Panc1 (cell line): ENCODE data around the gene CYTH3. TPM values are rescaled to one million over a fixed set of nuclear protein-coding genes. Genes with fewer than 3 reads are reported as not detected.

Experiments
- ATAC-seq: fragments of 200-7000 bp; cut with Tn5 transposase; 2 replicates; pipeline ENCODE4 v1.9.1; 2020; ENCODE audit warnings: mild to moderate bottlenecking, moderate library complexity
- BruUV-seq: library from RNA; stranded (reverse); fragments of 400-500 nt; replicated peaks from 2 replicates; lab custom pipeline; 2021; lab: Mats Ljungman, UMichigan
- CTCF ChIA-PET: fragments of 300-600 bp; sonication (Branson Sonifier 250); formaldehyde crosslinking; loops from one replicate; lab custom pipeline; 2022; ENCODE audit warnings: antibody characterized with exemption; lab: Charles Lee
- POLR2A ChIA-PET: fragments of 300-600 bp; sonication (Branson Sonifier 250); formaldehyde crosslinking; loops from one replicate; lab custom pipeline; 2022; ENCODE audit warnings: antibody characterized with exemption; lab: Charles Lee
- DNase-seq: peaks from one replicate; pipeline ENCODE4 v3.0.0-alpha.2; 2010; ENCODE audit warnings: low read depth, low spot score
- H3K27ac ChIP-seq: 2 replicates; pipeline ENCODE4 v1.5.1; 2011; ENCODE audit warnings: mild to moderate bottlenecking, low read length, inconsistent platforms
- H3K27me3 ChIP-seq: fragments of 200-500 bp; sonication (Bioruptor generic); 2 replicates; pipeline ENCODE4 v1.6.0; 2014; ENCODE audit warnings: low read length, inconsistent platforms; ENCODE audit not compliant: control insufficient read depth, insufficient read depth
- H3K36me3 ChIP-seq: fragments of 200-500 bp; sonication (Bioruptor generic); 2 replicates; pipeline ENCODE4 v1.5.1; 2014; ENCODE audit warnings: inconsistent platforms, mild to moderate bottlenecking, low read length, moderate library complexity; ENCODE audit not compliant: control insufficient read depth, insufficient read depth
- H3K4me1 ChIP-seq: 2 replicates; pipeline ENCODE4 v1.5.1; 2011; ENCODE audit warnings: inconsistent platforms, mild to moderate bottlenecking, low read length, moderate library complexity; ENCODE audit not compliant: control insufficient read depth, insufficient read depth
- H3K4me3 ChIP-seq, 2 experiments: 2 replicates each; pipeline ENCODE4 v1.5.1; 2011 to 2012; ENCODE audit warnings: low read depth in 2 of 2, low read length in 2 of 2, mild to moderate bottlenecking in 2 of 2, inconsistent platforms in 1 of 2, moderate library complexity in 1 of 2
- H3K9me3 ChIP-seq: fragments of 200-500 bp; sonication (Bioruptor generic); 2 replicates; pipeline ENCODE4 v1.5.1; 2014; ENCODE audit warnings: low read depth, mild to moderate bottlenecking, inconsistent platforms, low read length, moderate library complexity; ENCODE audit not compliant: control insufficient read depth, insufficient read depth
- CTCF ChIP-seq: fragments of 450-650 bp; IDR thresholded peaks from 2 replicates; pipeline ENCODE4 v1.5.1; 2017; ENCODE audit warnings: mild to moderate bottlenecking
- POLR2AphosphoS5 ChIP-seq: IDR thresholded peaks from 2 replicates; pipeline ENCODE4 v1.6.1; 2012; ENCODE audit warnings: mild to moderate bottlenecking, low read depth, low read length, moderate library complexity
- REST ChIP-seq, 2 experiments: IDR thresholded peaks; 2 replicates each; pipeline ENCODE4 v1.6.1; 2011 to 2012; ENCODE audit warnings: low read depth in 2 of 2, control low read depth in 1 of 2, low read length in 1 of 2, mild to moderate bottlenecking in 1 of 2, moderate library complexity in 1 of 2; ENCODE audit not compliant: insufficient read depth in 1 of 2
- SIN3A ChIP-seq: IDR thresholded peaks from 2 replicates; pipeline ENCODE4 v1.6.1; 2012; ENCODE audit warnings: low read depth, mild to moderate bottlenecking, low read length, moderate library complexity, borderline replicate concordance; ENCODE audit not compliant: insufficient read depth
- TCF7L2 ChIP-seq: IDR thresholded peaks from 2 replicates; pipeline ENCODE4 v1.6.1; 2011; ENCODE audit warnings: mild to moderate bottlenecking, low read depth, low read length, inconsistent platforms
- in situ Hi-C: cut with HindIII; loops from 2 replicates; pipeline ENCODE4 v1.10.0; 2016; ENCODE audit warnings: low sequenced_read_pairs, low pct_unique_long_range_greater_than_20kb
- intact Hi-C: fragments of 100-400 bp; cut with micrococcal nuclease; formaldehyde crosslinking; loops from one replicate; pipeline ENCODE4 v1.10.0; 2022; ENCODE audit not compliant: unreplicated experiment
- total RNA-seq: library from RNA; stranded (reverse); gene quantifications from one replicate; pipeline ENCODE4 v1.2.1, GENCODE V29; 2021; ENCODE audit not compliant: unreplicated experiment

Gene CYTH3
- total RNA-seq, 1 experiment from 2014 or later, result 35.5 TPM

GRCh38 chr7:6274743-6275142, 2.3 kb upstream of the CYTH3 start:
- Histone ChIP-seq H3K27me3 (no peaks in the 10 kb centered on the region), H3K27ac (no peak overlapping the region), H3K4me1 (peaks cover 22% of the 10 kb centered on the region), H3K36me3 (no peaks in the 10 kb centered on the region; the same call in 1 of the 2 replicates), H3K4me3 (no peak overlapping the region), H3K9me3 (no peaks in the 10 kb centered on the region)
- no peak for TF ChIP-seq POLR2AphosphoS5
- TF ChIP-seq TCF7L2, result no peak
- DNase-seq, result no peak
- ATAC-seq, result no peak
- intact Hi-C loops (no loop called here), in situ Hi-C loops (no loop called here)
- ChIA-PET POLR2A (no interaction called here), CTCF (no interaction called here)
- no TSS peak for BruUV-seq

- Histone ChIP-seq H3K4me1 (peaks cover 27% of the 10 kb centered on the region), H3K36me3 (no peaks in the 10 kb centered on the region; the same call in 1 of the 2 replicates), H3K27ac (no peak overlapping the region), H3K27me3 (no peaks in the 10 kb centered on the region), H3K4me3 (no peak overlapping the region), H3K9me3 (no peaks in the 10 kb centered on the region)
- intact Hi-C loops (no loop called here), in situ Hi-C loops (no loop called here)
- DNase-seq, result no peak
- ChIA-PET CTCF (interaction anchor here (1.2 kb wide), 1 partner anchor 110 kb away, joined by 4 read pairs; no protein-coding TSS in a partner anchor), POLR2A (no interaction called here)
- no TSS peak for BruUV-seq
- TF ChIP-seq REST (IDR thresholded peaks at IDR 0.05; ENCODE audit: insufficient read depth in 1 of 2, low read depth in 2 of 2, low read length in 1 of 2) (no peak), SIN3A (no peak), CTCF (no peak), POLR2AphosphoS5 (no peak), TCF7L2 (no peak)
- no peak for ATAC-seq
These were observed 1.6 kb upstream of the CYTH3 start for GRCh38 chr7:6273917-6274630.

- Histone ChIP-seq H3K36me3 (no peaks in the 10 kb centered on the region; the same call in 1 of the 2 replicates), H3K4me3 (no peak overlapping the region), H3K4me1 (peaks cover 32% of the 10 kb centered on the region), H3K9me3 (no peaks in the 10 kb centered on the region), H3K27me3 (no peaks in the 10 kb centered on the region), H3K27ac (no peak overlapping the region)
- no peak for DNase-seq
- in situ Hi-C loops, result no loop called here
- no peak for TF ChIP-seq CTCF
- TF ChIP-seq REST (IDR thresholded peaks at IDR 0.05; ENCODE audit: insufficient read depth in 1 of 2, low read depth in 2 of 2, low read length in 1 of 2), result no peak
- TF ChIP-seq SIN3A, result no peak
- TF ChIP-seq TCF7L2, result no peak
- TF ChIP-seq POLR2AphosphoS5, result no peak
- ChIA-PET CTCF (interaction anchor here (0.6 to 1.2 kb wide), 2 partner anchors 19 to 109 kb away, joined by 4 to 6 read pairs; no protein-coding TSS in a partner anchor), POLR2A (interaction anchor here (0.7 kb wide), 1 partner anchor 1297 kb away, joined by 5 read pairs; no protein-coding TSS in a partner anchor)
- intact Hi-C loops, result no loop called here
- BruUV-seq, result no TSS peak
- no peak for ATAC-seq
These were observed 985 bp upstream of the CYTH3 start for GRCh38 chr7:6273380-6273837.
